ENCODE measurements around the gene RTRAF. TPM values are rescaled to one million over a fixed set of nuclear protein-coding genes. Genes with fewer than 3 reads are reported as not detected.

RTRAF gene
- polyA plus RNA-seq, 4 donors: 98.1 to 189 (median 127) TPM

GRCh38 chr14:52029881-52030280, 40.5 kb downstream of the RTRAF start:
- Histone ChIP-seq H3K9me3 (ENCODE audit: control insufficient read depth in 2 of 2, insufficient read depth in 1 of 2, low read depth in 1 of 2, low read length in 1 of 2) (no peaks in the 10 kb centered on the region), H3K27ac (ENCODE audit: low read depth in 1 of 3, low read length in 2 of 3) (no peak overlapping the region)
- FAIRE-seq: no peak

DNA sequence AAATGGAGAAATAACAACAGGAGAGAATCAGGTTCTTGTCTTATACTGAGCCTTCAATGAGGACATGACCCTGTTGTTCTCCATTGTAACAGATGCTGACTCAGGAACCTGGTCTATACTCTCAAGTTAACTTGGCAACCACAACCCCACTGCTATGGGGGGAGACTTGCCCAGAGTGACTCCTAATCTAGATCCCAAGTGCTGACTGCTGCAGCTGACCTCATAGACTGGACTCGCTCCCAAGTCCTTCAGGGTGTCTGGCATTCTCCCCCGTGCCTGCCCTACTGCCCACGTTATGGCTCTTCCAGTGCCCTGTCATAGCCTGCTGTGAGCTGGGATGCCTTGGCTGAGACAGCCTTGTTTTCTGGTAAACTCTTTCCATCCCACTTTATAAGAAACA, 42.4 kb downstream of the RTRAF start:
- no peak overlapping the region for H3K27ac ChIP-seq (ENCODE audit: low read depth in 1 of 3, low read length in 2 of 3)
- 65 to 82% (median 74%) methylated on average over 3 of the region's 3 CpGs for WGBS, 3 donors

More at GRCh38 chr14:52029881-52030280, 40.5 kb downstream of the RTRAF start:
- WGBS, 3 donors: 68 to 81% (median 73%) methylated on average over 1 of the region's 1 CpG
- Histone ChIP-seq H3K27me3 (ENCODE audit: control insufficient read depth in 3 of 3, insufficient read depth in 3 of 3, low read length in 3 of 3) (no peaks in the 10 kb centered on the region), H3K36me3 (ENCODE audit: control insufficient read depth in 3 of 3, insufficient read depth in 2 of 3, low read depth in 1 of 3, low read length in 3 of 3) (peaks cover 0 to 5% (median 0%) of the 10 kb centered on the region in 3 donors), H3K4me3 (ENCODE audit: low read depth in 1 of 3, low read length in 3 of 3) (no peak overlapping the region), H3K4me1 (ENCODE audit: control insufficient read depth in 3 of 3, insufficient read depth in 2 of 3, low read depth in 1 of 3, low read length in 2 of 3) (peaks cover 0 to 3% (median 0%) of the 10 kb centered on the region in 3 donors)
- DNase-seq: no peak

DNA sequence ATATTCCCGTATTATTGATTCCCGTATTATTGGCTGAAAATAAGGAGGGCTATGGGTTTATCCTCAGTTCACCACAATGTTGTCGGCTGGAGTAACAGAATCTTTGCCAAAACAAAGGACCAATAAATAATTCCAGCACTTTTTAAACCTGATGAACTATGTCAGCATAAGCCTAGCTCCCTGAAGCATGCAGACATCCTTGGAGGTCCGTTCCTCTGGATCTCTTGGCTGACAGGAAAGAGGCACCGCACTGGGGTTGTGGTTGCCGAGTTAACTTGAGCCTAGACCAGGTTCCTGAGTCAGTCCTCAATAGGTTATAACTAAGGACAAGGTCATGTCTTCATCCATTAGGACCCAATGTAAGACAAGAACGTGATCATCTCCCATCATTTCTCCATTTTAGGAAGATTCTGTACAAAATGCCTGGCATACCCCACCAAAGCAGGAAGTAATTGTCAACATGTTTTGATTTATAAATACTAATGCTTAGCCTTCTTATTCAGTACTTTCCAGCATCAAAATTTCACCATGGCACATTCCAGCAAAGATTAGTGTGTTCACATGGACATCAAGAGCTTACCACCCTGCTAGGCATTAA, 43.0 kb downstream of the RTRAF start:
- Histone ChIP-seq H3K9me3 (ENCODE audit: control insufficient read depth in 2 of 2, insufficient read depth in 1 of 2, low read depth in 1 of 2, low read length in 1 of 2) (no peaks in the 10 kb centered on the region), H3K4me1 (ENCODE audit: control insufficient read depth in 3 of 3, insufficient read depth in 2 of 3, low read depth in 1 of 3, low read length in 2 of 3) (no peaks in the 10 kb centered on the region), H3K27ac (ENCODE audit: low read depth in 1 of 3, low read length in 2 of 3) (no peak overlapping the region), H3K36me3 (ENCODE audit: control insufficient read depth in 3 of 3, insufficient read depth in 2 of 3, low read depth in 1 of 3, low read length in 3 of 3) (no peaks in the 10 kb centered on the region), H3K27me3 (ENCODE audit: control insufficient read depth in 3 of 3, insufficient read depth in 3 of 3, low read length in 3 of 3) (no peaks in the 10 kb centered on the region), H3K4me3 (ENCODE audit: low read depth in 1 of 3, low read length in 3 of 3) (no peak overlapping the region)
- DNase-seq (no peak), FAIRE-seq (no peak)
- 62 to 74% (median 73%) methylated on average over 7 of the region's 7 CpGs for WGBS, 3 donors

More for the DNA sequence above, 42.4 kb downstream of the RTRAF start:
- FAIRE-seq (no peak), DNase-seq (no peak)
- Histone ChIP-seq H3K9me3 (ENCODE audit: control insufficient read depth in 2 of 2, insufficient read depth in 1 of 2, low read depth in 1 of 2, low read length in 1 of 2) (no peaks in the 10 kb centered on the region), H3K4me3 (ENCODE audit: low read depth in 1 of 3, low read length in 3 of 3) (no peak overlapping the region), H3K4me1 (ENCODE audit: control insufficient read depth in 3 of 3, insufficient read depth in 2 of 3, low read depth in 1 of 3, low read length in 2 of 3) (no peaks in the 10 kb centered on the region), H3K36me3 (ENCODE audit: control insufficient read depth in 3 of 3, insufficient read depth in 2 of 3, low read depth in 1 of 3, low read length in 3 of 3) (peaks cover 0 to 4% (median 0%) of the 10 kb centered on the region in 3 donors), H3K27me3 (ENCODE audit: control insufficient read depth in 3 of 3, insufficient read depth in 3 of 3, low read length in 3 of 3) (no peaks in the 10 kb centered on the region)

GRCh38 chr14:52033101-52033642, 43.8 kb downstream of the RTRAF start:
- Histone ChIP-seq H3K4me1 (ENCODE audit: control insufficient read depth in 3 of 3, insufficient read depth in 2 of 3, low read depth in 1 of 3, low read length in 2 of 3) (no peaks in the 10 kb centered on the region), H3K4me3 (ENCODE audit: low read depth in 1 of 3, low read length in 3 of 3) (no peak overlapping the region), H3K9me3 (ENCODE audit: control insufficient read depth in 2 of 2, insufficient read depth in 1 of 2, low read depth in 1 of 2, low read length in 1 of 2) (no peaks in the 10 kb centered on the region), H3K36me3 (ENCODE audit: control insufficient read depth in 3 of 3, insufficient read depth in 2 of 3, low read depth in 1 of 3, low read length in 3 of 3) (no peaks in the 10 kb centered on the region), H3K27ac (ENCODE audit: low read depth in 1 of 3, low read length in 2 of 3) (no peak overlapping the region), H3K27me3 (ENCODE audit: control insufficient read depth in 3 of 3, insufficient read depth in 3 of 3, low read length in 3 of 3) (no peaks in the 10 kb centered on the region)
- DNase-seq: no peak
- 51 to 64% (median 53%) methylated on average over 10 of the region's 10 CpGs for WGBS, 3 donors
- FAIRE-seq: no peak

- WGBS, 3 donors: 76 to 91% (median 84%) methylated on average over 7 of the region's 7 CpGs
These were observed 49.9 kb downstream of the RTRAF start for GRCh38 chr14:52039124-52039815.

GRCh38 chr14:52040598-52040997, 51.3 kb downstream of the RTRAF start:
- Histone ChIP-seq H3K4me3 (ENCODE audit: low read depth in 1 of 3, low read length in 3 of 3) (no peak overlapping the region), H3K4me1 (ENCODE audit: control insufficient read depth in 3 of 3, insufficient read depth in 2 of 3, low read depth in 1 of 3, low read length in 2 of 3) (peaks cover 0 to 4% (median 0%) of the 10 kb centered on the region in 3 donors), H3K9me3 (ENCODE audit: control insufficient read depth in 2 of 2, insufficient read depth in 1 of 2, low read depth in 1 of 2, low read length in 1 of 2) (no peaks in the 10 kb centered on the region), H3K27ac (ENCODE audit: low read depth in 1 of 3, low read length in 2 of 3) (no peak overlapping the region), H3K36me3 (ENCODE audit: control insufficient read depth in 3 of 3, insufficient read depth in 2 of 3, low read depth in 1 of 3, low read length in 3 of 3) (peaks cover 0 to 3% (median 0%) of the 10 kb centered on the region in 3 donors), H3K27me3 (ENCODE audit: control insufficient read depth in 3 of 3, insufficient read depth in 3 of 3, low read length in 3 of 3) (no peaks in the 10 kb centered on the region)
- WGBS, 3 donors: 84 to 90% (median 90%) methylated on average over 7 of the region's 7 CpGs
- FAIRE-seq: no peak
- DNase-seq: no peak

More at GRCh38 chr14:52039124-52039815, 49.9 kb downstream of the RTRAF start:
- H3K27me3 ChIP-seq (ENCODE audit: control insufficient read depth in 3 of 3, insufficient read depth in 3 of 3, low read length in 3 of 3): no peaks in the 10 kb centered on the region
- peaks cover 0 to 3% (median 0%) of the 10 kb centered on the region in 3 donors for H3K36me3 ChIP-seq (ENCODE audit: control insufficient read depth in 3 of 3, insufficient read depth in 2 of 3, low read depth in 1 of 3, low read length in 3 of 3)
- H3K27ac ChIP-seq (ENCODE audit: low read depth in 1 of 3, low read length in 2 of 3): no peak overlapping the region
- H3K4me1 ChIP-seq (ENCODE audit: control insufficient read depth in 3 of 3, insufficient read depth in 2 of 3, low read depth in 1 of 3, low read length in 2 of 3): peaks cover 0 to 4% (median 0%) of the 10 kb centered on the region in 3 donors
- DNase-seq (no peak), FAIRE-seq (no peak)
- no peak overlapping the region for H3K4me3 ChIP-seq (ENCODE audit: low read depth in 1 of 3, low read length in 3 of 3)
- H3K9me3 ChIP-seq (ENCODE audit: control insufficient read depth in 2 of 2, insufficient read depth in 1 of 2, low read depth in 1 of 2, low read length in 1 of 2): no peaks in the 10 kb centered on the region

DNA sequence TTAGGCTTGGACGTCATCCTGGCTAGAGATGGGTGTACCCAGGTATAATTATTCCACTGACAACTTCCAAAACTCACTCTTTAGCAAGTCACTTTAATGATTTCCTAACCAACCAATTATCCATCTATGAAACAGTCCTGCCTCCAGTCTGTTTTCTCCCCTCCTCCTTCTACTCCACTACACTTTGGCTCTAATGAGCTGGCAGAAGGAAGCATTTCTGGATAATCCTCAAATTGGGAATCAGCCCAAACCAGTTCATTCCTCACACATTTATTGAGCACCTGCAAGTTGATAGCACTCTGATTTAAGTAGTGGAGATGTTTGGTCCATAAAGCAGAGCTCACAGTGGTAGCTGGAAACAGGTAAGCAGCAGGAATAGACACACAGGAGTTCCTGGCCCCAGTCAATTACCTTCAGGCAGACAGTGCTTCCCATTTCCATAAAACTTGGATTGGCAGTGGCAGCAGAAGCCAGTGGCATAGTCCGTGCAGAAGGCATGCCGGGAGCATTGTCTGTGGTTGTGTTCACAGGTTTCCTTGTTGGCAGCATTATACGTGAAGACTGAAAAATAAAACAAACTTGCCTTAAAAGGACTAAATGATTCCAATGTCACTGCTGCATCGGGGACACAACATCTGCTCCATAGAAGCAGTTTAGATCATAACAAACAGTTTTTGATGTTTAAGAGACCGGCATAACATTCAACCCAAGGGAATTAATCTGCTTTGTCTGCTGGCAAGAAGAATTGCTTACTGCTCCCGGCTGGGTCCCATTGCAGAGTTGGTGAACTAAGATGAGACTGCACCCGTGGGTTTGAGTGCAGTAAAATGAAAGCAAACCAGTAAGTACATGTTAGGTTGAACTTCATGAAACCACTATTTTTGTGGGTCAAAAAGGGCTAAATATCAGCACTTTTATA, 53.3 kb downstream of the RTRAF start:
- H3K36me3 ChIP-seq (ENCODE audit: control insufficient read depth in 3 of 3, insufficient read depth in 2 of 3, low read depth in 1 of 3, low read length in 3 of 3): peaks cover 0 to 3% (median 0%) of the 10 kb centered on the region in 3 donors
- no peak for DNase-seq
- FAIRE-seq: no peak
- no peaks in the 10 kb centered on the region for H3K27me3 ChIP-seq (ENCODE audit: control insufficient read depth in 3 of 3, insufficient read depth in 3 of 3, low read length in 3 of 3)
- WGBS, 3 donors: 58 to 72% (median 60%) methylated on average over 8 of the region's 8 CpGs
- H3K27ac ChIP-seq (ENCODE audit: low read depth in 1 of 3, low read length in 2 of 3): no peak overlapping the region
- H3K4me3 ChIP-seq (ENCODE audit: low read depth in 1 of 3, low read length in 3 of 3): no peak overlapping the region
- no peaks in the 10 kb centered on the region for H3K9me3 ChIP-seq (ENCODE audit: control insufficient read depth in 2 of 2, insufficient read depth in 1 of 2, low read depth in 1 of 2, low read length in 1 of 2)
- H3K4me1 ChIP-seq (ENCODE audit: control insufficient read depth in 3 of 3, insufficient read depth in 2 of 3, low read depth in 1 of 3, low read length in 2 of 3): peaks cover 0 to 4% (median 0%) of the 10 kb centered on the region in 3 donors

DNA sequence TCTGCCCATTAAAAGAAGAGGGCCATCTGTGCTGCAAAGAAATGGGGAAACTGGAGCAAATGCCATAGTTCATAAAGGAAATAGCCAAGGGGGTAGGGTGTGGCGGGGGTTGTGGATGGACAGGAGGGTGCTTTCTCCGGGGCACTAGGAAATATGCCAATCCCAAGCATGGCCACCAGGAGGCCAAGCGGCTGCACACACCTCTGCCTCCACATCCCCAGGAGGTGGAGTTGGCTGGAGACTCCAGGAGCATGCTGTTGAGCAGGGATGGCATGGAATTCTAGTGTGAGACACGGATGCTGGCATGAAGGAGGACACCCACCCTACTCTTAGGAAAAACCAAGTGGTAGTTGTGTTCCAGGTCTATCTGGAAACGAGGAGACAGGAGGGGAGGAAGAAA, 54.3 kb downstream of the RTRAF start:
- no peak overlapping the region for H3K27ac ChIP-seq (ENCODE audit: low read depth in 1 of 3, low read length in 2 of 3)
- DNase-seq: peak; percentile 26 to 52
- H3K27me3 ChIP-seq (ENCODE audit: control insufficient read depth in 3 of 3, insufficient read depth in 3 of 3, low read length in 3 of 3): no peaks in the 10 kb centered on the region
- no peak overlapping the region for H3K4me3 ChIP-seq (ENCODE audit: low read depth in 1 of 3, low read length in 3 of 3)
- peaks cover 0 to 3% (median 0%) of the 10 kb centered on the region in 3 donors for H3K36me3 ChIP-seq (ENCODE audit: control insufficient read depth in 3 of 3, insufficient read depth in 2 of 3, low read depth in 1 of 3, low read length in 3 of 3)
- no peaks in the 10 kb centered on the region for H3K9me3 ChIP-seq (ENCODE audit: control insufficient read depth in 2 of 2, insufficient read depth in 1 of 2, low read depth in 1 of 2, low read length in 1 of 2)
- peaks cover 0 to 4% (median 0%) of the 10 kb centered on the region in 3 donors for H3K4me1 ChIP-seq (ENCODE audit: control insufficient read depth in 3 of 3, insufficient read depth in 2 of 3, low read depth in 1 of 3, low read length in 2 of 3)
- WGBS, 3 donors: 30 to 49% (median 45%) methylated on average over 5 of the region's 5 CpGs
- no peak for FAIRE-seq

All from small intestine (tissue), 7 donors.